ENCODE results near the gene MEF2A.
A peak's percentile ranks its signal among the peaks of the same experiment; 100 is the strongest.

MEF2A gene

GRCh38 chr15:99562238-99562637 lies 3.5 kb upstream of the MEF2A start:
- DNase-seq (ENCODE audit: low read depth) = no peak
- TF ChIP-seq, protein P1, sequence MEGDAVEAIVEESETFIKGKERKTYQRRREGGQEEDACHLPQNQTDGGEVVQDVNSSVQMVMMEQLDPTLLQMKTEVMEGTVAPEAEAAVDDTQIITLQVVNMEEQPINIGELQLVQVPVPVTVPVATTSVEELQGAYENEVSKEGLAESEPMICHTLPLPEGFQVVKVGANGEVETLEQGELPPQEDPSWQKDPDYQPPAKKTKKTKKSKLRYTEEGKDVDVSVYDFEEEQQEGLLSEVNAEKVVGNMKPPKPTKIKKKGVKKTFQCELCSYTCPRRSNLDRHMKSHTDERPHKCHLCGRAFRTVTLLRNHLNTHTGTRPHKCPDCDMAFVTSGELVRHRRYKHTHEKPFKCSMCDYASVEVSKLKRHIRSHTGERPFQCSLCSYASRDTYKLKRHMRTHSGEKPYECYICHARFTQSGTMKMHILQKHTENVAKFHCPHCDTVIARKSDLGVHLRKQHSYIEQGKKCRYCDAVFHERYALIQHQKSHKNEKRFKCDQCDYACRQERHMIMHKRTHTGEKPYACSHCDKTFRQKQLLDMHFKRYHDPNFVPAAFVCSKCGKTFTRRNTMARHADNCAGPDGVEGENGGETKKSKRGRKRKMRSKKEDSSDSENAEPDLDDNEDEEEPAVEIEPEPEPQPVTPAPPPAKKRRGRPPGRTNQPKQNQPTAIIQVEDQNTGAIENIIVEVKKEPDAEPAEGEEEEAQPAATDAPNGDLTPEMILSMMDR (IDR thresholded peaks at IDR 0.05; ENCODE audit: low read length, missing control alignments) = no peak

GRCh38 chr15:99564221-99565048 lies 1.3 kb upstream of the MEF2A start:
- peak overlapping the region; percentile 32 for H3K4me3 ChIP-seq (replicated peaks; ENCODE audit: low read depth, low read length)

More at GRCh38 chr15:99562238-99562637, 3.5 kb upstream of the MEF2A start:
- H3K4me3 ChIP-seq (replicated peaks; ENCODE audit: low read depth, low read length) = no peak overlapping the region

DNA sequence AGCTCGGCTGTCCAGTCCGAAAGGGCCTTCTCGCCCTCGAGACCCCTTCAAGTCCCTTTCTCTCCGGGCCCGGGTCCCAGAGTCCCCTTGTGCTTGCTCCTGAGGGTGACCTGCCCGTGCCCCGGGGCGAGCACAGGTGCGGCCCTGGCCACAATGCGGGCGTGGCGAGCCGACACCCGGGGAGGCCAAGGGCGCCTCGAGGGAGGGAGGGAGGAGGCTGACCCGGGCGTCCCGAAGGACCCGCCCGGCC lies 810 bp upstream of the MEF2A start:
- no peak for DNase-seq (ENCODE audit: low read depth)
- H3K4me3 ChIP-seq (replicated peaks; ENCODE audit: low read depth, low read length) = peak overlapping the region; percentile 32
- TF ChIP-seq, protein P1 (IDR thresholded peaks at IDR 0.05; ENCODE audit: low read length, missing control alignments) = no peak

More at GRCh38 chr15:99564221-99565048, 1.3 kb upstream of the MEF2A start:
- DNase-seq (ENCODE audit: low read depth) = peak; percentile 26
- TF ChIP-seq, protein P1 (IDR thresholded peaks at IDR 0.05; ENCODE audit: low read length, missing control alignments) = no peak

DNA sequence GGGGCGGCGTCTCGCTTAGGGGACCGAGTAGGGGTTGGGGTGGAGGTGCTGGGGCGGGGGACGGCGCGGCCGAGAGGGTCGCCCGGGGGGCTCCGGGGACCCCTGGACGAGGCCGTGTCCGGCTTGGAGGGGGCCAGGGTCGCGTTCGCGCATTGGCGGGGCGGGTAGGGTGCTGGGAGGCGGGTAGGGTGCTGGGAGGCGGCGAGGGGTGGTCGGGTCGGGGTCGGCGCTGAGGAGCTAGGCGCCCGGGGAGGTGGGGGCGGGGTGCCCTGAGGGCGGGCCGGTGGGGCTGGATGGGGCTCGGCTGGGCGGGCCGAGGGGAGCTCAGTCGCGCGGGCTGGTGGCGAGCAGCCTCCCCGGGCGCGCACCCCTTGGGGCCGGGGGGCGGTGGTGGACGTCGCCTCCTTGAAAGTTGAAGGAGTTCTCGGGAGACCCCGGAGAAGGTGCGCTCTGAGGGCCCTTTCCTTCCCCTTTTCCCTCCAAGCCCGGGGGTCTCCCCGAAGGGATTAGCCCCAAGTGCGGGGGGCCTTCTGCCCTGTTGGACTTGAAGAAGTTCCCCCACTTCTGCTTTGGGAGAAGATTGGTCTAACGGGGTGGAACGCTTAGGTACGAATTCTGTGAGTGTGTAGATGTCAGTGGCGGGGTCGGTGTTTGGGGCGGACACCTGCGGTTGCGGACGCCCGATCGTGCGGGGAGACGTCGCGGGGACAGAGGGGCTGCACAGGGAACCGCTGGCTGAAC lies 543 bp downstream of the MEF2A start:
- TF ChIP-seq, protein P1 (IDR thresholded peaks at IDR 0.05; ENCODE audit: low read length, missing control alignments) = no peak
- H3K4me3 ChIP-seq (replicated peaks; ENCODE audit: low read depth, low read length) = peak overlapping the region; percentile 94
- no peak for DNase-seq (ENCODE audit: low read depth)

GRCh38 chr15:99568625-99569352 lies 3.0 kb downstream of the MEF2A start:
- TF ChIP-seq, protein P1 (IDR thresholded peaks at IDR 0.05; ENCODE audit: low read length, missing control alignments) = no peak
- H3K4me3 ChIP-seq (replicated peaks; ENCODE audit: low read depth, low read length) = peak overlapping the region; percentile 94
- DNase-seq (ENCODE audit: low read depth) = no peak

DNA sequence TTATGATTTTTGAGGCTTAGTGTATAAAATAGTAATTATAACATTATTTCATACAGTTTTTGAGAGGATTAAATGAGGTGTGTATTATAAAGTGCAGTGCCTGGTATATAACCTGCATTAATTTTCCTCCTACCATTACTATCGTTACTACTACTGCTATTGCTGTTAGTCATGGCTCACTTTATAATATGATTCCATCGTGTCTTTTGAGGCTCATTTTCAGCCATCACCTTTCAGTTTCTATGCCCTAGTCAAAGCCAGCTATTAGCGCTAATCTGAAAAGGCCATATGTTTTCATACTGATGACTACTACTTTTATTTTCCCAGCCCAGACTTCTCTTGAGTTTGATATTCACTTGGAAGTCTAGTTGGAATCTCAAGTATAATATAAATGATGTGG lies 5.5 kb downstream of the MEF2A start:
- H3K4me3 ChIP-seq (replicated peaks; ENCODE audit: low read depth, low read length) = no peak overlapping the region
- TF ChIP-seq, protein P1 (IDR thresholded peaks at IDR 0.05; ENCODE audit: low read length, missing control alignments) = no peak
- no peak for DNase-seq (ENCODE audit: low read depth)

Measured in fibroblast of pulmonary artery (primary cell).